GM21367 (cell line): ENCODE measurements around the gene SKI.

Experiments used
- ATAC-seq: cut with Tn5 transposase; IDR thresholded peaks from one replicate; pipeline ENCODE4 v1.9.1; 2021; ENCODE audit not compliant: unreplicated experiment

The SKI gene

DNA sequence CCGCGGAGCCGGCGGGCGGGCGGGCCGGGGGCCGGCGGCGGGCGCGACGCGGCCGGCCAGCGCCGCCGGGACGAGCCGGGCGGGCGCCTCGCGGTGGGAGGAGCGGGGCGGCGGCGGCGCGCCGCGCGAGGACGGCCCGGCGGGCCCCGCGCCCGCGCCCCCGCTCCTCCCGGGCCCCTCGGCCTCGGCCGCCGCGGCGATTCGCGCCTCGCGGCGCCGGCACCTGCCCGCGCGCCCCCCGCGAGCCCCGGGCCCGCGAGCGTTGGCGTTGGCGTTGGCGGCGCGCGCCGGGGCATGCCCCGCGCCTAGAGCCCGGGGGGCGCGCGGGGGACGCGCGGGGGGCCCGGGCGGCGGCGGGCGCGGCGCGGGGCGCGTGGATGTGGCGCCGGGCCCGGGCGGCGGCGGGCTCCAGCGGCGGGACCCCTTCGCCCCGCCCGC is at the start of gene SKI:
SKI (plus strand) TSS at position 163 of the 438 bp plus-strand sequence. CDS start 448 bp downstream, outside the sequence.
- ATAC-seq = no peak

DNA sequence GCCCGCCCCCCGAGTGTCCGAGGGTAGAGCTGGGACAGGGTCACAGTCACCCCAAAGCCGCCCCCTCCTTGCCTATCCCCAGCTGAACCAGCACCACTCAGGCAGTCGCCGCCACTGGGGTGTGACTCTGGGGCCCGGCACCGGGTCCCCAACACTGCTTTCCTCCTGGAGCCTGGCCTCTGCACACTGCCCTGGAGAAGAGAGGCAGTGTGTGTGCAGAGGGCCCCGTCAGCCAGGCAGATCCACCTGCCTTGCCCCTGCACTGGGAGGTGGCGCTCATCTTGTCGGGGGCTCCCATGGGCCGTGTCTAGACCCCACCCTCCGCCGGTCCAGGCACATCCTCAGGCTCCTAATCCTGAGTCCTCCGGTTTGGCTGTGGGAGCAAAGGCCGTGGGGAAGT is 49.2 kb upstream of the SKI start:
- no peak for ATAC-seq

DNA sequence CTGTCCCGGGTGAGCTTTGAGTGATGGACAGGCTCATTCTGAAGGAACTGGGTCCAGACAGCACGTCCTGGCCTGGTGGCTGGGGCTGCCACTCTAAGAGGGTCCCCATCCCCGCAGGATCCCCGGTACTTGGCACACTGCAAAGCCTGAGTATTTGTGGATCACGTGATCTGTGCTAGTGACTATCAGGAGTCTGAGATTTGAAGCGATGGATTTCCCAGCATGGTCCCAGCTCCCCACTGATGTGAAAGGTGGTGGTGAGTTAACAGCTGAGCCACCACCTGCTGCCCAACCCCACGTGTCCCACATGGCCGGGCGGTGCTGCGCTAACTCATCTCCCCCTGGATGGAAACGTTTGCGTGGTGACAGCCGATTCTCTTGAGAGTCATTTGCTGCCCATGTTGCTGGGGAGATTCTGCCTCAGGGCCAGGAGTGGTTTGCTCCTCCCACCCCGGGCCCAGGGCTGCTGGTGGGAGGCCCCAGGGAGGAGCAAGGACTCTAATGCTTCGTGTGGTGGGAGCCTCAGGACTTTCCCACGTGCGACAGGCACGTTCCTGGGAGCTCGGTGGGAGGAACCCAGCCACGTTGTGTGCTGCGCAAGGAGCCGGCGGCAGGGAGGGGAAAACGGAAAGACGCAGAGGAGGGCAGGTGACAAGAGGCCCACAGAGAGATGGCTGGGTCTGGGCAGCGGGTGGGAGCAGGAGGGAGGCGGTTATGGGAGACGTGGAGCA is 48.7 kb upstream of the SKI start:
- ATAC-seq = no peak

DNA sequence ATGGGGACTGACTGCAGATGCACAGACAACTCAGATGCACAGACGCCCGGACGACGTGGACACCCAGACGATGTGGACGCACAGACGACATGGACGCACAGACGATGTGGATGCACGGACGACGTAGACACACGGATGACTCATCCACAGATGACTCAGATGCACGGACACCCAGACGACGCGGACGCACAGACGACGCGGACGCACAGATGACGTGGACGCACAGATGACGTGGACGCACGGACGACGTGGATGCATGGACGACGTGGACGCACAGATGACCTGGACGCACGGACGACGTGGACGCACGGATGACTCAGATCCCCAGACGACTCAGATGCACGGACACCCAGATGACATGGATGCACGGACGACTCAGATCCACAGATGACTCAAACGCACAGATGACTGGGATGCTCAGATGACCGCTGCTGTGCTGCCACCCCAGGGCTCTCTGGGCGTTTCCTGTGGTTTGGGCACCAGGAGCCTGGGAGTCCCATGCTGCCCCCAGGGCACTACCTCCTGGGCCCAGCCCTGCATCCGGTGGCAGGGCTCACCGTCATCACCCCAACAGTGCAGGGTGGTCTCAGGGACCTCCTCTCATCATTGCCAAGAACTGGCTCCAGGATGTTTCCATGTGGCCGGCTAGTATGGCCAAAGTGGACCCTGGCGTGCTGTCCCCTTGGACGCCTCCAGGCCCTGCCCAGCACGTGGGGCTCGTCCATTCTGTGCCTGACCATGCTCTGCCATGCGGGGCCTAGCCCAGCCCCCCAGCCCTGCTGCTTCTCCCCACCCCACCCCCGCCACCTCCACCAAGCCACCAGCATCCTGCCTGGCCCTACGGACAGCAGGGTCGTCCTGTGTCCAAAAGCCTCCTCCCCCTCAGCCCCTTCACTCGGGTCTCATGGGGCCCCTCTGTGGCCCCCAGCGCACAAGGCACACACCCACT is 47.5 kb upstream of the SKI start:
- no peak for ATAC-seq

DNA sequence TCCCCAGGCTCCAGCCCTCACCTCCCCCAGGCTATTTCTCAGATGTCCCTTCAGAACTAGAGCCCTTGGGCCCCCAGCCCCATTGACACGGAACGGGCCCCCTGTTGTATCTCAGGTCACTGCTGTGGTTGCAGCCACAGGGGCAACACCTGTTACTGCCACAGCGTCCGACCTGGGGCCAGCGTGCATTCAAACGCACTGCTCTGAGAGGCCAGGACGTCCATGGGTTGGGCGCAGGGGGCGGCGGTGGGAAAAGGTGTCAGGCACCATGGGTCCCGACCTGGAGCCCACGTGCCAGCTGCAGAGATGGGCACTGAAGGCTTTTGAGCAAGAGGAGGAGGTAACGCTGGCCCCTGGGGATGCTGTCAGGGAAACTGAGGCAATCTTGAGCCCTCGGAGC is 46.8 kb upstream of the SKI start:
- no peak for ATAC-seq

DNA sequence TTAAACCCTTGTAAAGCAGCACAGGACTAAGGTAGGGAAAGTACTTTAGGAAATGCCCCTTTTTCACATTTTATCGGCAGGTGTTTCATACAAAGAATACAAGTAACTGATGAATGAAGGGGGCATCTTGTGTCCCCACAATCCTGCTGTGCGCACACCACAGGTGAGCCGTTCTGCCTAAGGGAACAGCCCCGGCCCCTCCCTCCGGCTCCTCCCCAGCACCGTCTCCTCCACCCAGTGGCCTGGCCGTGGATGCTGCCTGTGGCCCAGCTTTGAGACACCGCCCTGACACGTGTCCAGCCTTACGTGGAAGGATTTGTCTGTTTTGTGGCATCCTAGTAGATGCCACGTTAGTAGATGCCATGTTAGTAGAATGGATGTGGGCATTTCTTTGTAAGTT is 46.4 kb upstream of the SKI start:
- ATAC-seq = no peak

DNA sequence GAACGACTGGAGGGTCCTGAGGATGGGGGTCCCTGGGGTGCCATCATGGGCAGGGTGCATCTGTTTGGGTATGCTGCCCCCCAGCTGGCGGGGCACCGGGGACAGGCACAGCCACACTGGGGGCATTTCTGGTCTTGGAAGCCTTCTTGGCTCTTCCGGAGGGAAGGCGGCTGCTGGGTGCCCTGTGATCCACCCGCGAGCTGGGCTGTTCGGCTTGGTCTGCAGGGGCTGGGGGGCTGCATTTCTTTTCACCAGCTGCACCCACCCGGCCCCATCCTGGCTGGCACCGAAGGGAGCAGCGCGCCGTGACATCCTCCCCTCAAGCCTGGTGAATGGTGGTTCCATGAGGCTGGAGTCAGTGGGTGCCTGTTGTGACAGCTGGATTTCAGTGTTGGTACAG is 45.7 kb upstream of the SKI start:
- ATAC-seq = no peak

DNA sequence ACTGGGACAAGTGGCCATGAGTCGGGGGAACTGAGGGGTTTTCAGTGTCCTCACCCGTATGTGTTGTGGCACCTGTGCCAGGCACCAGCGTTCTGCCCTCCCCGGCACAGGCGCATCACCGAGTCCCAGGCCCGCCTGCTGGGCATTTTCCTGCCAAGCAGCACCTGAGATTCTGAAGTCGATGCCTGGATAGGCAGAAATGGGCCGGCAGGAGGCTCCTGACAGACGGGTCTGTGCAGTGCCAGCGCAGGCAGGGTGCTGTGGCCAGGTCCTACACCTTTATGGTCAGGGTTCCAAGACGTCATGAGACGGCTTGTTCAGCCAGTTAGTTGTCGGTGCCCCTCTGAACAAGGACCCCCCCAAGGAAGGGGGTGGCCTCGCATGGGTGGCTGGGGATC is 44.2 kb upstream of the SKI start:
- no peak for ATAC-seq

DNA sequence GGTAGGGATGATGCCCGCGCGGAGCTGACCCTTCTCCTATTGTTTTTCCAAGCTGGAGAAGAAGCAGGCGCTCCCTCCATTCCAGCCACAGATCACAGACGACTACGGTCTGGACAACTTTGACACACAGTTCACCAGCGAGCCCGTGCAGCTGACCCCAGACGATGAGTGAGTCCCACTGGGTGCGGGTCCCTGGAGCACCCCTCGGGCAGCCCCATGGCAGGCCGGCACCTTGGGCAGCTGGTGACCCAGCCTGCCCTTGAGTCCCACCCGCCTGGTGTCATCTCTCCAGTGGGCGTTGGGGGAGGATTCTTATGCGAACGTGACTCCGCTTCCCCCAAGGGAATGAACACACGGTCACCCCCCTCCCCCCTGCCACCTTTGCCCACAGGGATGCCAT is 43.6 kb upstream of the SKI start:
- ATAC-seq = no peak

DNA sequence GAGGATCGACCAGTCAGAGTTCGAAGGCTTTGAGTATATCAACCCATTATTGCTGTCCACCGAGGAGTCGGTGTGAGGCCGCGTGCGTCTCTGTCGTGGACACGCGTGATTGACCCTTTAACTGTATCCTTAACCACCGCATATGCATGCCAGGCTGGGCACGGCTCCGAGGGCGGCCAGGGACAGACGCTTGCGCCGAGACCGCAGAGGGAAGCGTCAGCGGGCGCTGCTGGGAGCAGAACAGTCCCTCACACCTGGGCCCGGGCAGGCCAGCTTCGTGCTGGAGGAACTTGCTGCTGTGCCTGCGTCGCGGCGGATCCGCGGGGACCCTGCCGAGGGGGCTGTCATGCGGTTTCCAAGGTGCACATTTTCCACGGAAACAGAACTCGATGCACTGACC is 43.2 kb upstream of the SKI start:
- no peak for ATAC-seq

DNA sequence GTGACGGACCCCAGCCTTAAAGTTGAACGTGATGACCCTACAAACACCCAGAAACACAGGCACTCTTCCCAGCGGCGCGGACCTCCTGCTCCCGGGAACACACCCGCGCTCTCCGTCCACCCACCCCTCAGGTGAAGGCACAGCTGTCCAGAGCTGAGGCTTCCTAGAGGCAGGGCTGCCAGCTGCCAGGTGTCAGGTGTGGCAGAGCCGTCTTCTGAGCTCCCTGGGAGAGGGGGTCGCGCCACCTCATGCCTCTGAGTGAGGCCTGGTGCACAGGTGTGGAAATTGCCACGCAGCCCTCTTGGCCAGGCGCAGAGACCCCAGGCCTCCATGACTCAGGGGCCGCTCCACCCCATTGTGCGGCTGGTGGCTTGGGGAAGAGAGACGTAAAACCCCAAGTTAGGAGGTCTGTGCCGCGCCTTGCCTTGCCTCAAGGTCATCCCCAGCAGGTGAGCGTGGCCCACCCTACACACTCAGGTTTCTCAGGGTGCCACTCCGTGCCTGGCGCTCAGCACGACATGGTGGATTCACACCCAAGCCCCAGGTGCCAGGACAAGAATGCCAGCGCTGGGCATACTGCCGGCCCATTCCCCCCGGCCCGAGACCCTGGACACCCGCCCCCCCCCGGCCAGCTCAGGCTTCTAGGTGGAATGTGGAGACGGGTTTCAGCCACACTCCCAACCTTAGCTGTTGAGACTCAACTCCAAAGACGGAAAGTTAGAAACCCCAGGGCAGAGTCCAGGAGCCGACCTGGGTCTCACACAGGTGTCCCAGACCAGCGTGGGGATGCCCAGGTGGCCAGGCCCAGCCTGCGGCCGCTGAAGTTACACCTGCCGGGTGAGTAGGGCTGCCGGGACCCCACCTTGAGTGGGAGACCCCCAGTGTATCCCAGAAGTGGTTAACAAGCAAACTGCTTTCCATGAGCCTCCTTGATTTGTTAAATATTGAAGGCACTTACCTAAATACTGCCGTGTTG is 42.0 kb upstream of the SKI start:
- ATAC-seq = no peak

DNA sequence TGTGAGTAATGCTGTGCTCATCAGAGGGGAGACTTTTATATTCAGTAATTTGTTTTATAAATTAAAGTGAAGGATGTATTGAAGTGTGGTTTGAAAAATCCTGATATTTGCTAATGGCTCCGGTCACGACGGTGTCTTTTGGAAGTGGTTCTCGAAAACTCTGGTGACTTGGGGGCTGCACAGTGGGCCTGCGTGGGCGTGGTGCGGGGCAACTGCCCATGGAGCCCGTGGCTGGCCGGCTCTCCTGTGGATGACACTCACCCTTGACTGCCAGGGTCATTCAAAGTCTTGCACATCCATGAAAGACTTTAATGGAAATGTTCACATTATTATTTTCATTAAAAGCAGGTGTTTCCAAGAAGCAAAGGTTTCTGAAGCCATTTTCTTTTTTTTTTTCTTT is 41.2 kb upstream of the SKI start:
- no peak for ATAC-seq

DNA sequence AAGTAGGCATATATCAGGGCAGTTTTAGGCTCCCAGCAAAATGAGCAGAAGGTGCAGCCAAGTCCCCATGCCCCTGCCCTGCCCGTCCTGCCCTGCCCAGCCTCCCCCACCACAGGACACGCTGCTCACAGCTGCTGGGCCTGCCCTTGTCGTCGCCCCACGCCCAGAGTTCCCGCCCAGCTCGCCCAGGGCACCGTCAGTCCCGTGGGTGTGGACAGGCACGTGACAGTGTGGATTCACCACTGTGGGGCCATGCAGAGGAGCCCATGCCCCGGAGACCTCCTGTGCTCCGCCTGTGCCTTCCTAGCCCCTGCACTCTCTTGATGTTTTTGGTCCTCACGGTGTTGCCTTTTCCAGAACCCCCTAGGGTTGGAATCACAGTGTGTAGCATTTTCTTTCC is 40.5 kb upstream of the SKI start:
- ATAC-seq = no peak

DNA sequence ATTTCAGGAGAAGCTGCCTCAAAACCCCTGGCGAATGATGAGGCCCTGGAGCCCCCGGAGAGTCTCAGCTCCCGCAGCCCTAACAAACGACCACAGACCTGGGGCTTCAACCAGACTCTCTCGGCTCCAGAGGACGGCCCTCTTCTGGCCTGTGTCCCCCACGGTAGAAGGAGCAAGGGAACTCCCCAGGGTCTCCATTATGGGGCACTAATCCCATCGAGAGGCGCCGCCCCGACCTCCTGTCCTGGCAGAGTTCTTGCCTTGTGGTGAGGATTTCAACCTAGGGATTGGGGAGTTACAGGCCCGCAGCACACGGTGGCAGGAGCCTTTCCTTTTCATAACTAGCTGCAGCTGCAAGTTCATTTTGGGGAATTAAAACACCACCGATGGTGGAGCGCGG is 39.8 kb upstream of the SKI start:
- no peak for ATAC-seq

DNA sequence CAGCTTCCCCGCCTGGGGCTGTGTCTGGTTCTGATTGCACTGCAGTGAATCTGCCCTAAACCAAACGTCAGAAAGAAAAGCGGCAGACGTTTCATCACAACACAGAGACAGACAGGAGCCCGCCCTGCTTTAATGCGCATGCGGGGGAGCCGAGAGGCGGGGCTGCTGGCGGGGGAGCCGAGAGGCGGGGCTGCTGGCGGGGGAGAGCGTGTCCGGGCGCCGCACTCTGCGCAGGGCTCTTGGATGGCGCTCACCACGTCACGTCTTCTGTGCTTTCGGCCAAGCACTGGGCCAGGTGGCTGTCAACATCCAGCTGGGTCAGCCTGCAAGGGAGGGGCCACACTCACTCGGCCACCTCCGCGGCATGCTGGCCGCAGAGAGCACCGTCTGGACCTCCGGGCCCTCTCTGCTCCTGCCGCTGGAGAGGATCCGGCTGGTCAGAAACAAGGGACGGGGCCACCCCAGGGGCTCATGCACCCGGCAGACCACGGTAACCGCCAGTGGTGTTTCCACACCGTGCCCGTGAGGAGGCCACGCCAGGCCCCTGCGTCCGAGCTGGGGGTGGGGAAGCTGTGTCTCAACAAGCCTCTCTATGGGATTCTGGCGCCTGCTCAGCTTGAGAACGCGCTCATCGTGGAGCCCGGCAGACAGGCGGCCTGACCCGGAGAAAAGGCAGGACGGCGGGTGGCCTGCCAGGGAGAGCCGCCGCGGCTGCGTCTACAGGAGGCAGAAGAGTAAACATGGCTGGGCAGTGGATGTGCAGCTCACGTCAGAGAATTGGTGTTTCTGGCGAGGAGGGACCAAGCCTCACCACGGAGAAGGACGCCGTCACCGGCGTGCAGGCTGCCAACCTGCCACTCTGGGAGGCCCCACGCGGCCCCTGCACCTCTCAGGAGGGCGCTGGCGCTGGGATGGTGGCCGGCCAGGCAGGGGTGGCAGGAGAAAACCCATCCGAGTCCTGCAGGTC is 38.4 kb upstream of the SKI start:
- ATAC-seq = peak; percentile 58

DNA sequence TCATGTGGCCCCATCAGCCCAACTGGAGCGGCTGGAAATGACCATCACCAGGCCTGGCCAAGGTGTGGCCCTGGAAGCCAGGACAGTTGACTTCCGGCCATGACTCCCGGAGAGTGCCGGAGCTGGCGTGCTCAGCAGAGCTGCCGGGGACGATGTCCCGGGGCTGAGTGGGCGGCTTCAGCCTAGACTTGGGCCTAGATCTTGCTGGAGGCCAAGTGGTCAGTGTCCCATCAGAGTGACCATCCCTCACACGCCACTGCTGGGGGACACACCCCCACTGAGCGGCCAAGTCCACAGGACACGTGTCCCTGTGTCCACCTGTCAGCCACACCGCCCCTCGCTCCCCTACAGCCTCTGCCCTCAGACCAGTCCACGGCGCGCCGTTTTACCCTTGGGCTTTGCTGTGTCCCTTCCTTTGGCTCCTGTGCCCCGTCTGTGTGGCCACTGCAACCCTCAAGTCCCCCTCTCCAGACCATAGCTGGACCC is 37.6 kb upstream of the SKI start:
- no peak for ATAC-seq

DNA sequence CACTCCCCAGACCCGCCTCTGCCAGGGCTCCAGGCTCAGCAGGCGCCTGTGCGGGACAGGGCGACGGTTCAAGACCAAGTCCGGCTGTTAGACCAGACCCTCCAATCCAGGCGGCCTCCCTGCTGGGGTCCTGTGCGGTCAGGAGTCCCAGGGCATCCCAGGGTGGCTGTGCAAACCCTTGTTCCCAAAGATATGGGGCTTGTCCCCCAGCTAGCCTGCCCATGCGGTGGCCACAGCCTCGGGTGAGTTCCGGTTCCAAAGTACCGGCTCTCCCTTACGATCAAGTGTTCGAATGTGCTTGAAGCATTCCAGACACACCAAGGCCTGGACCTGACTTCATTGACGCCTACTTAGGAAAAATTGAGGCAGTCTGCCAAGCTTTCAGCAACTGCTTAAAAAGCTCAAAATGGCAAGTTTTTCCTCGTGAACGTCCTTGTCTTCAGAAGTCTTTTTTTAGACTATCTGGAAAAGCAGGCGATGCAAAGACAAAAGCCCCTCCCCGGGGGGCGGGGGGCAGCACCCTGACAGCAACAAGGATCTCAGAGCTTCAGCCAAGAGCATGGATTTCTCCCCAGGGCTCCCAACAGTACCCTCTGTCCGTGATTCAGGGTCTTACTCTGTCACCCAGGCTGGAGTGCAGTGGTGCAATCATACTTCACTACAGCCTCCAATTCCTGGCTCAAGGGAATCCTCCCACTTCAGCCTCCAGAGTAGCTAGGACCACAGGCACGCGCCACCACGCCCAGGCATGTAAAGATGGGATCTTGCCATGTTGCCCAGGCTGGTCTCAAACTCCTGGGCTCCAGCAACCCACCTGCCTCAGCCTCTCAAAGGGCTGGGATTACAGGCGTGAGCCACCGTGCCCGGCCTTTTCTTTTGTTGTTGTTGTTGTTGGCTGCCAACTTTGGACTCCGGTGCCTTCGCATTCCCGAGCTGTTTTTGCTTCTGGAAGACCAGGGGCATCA is 35.8 kb upstream of the SKI start:
- ATAC-seq = no peak

DNA sequence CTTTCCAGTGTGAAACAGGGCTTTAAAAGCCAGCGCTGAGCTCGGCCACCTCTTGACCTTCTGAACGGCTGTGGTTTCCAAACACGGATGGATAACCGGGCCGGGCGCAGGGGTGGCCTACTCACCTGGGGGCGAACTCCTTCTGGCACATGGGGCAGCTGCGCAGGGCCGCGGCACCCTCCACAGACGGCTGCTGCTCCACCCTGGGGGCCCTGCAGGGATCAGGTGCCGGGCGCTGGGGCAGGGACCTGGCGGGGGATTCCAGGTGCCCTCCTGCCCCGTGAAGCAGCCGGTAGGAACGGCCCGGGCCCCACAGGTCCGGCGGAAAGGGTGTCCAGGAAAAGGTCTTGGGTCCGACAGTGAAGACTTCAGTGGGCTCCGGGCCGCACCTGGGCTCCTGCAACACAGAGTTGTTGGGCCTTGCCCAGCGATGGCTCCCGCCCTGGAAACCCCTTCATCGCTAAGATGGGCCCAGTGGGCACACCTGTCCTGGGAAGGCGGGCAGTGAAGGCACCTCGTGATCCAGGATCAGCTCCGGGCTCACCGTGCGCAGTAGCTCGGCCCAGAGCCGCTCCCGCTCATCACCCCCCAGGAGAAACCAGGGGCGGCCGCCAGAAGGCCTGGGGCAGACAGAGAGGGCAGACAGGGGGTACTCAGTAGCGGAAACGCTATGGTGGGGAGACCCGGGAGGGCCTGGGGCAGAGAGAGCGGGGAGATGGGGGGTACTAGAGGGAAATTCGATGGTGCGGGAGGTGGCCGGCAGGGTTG is 34.4 kb upstream of the SKI start:
- no peak for ATAC-seq
